Measurements from ENCODE around the gene TRIM41. TPM values are rescaled to one million over a fixed set of nuclear protein-coding genes. Genes with fewer than 3 reads are reported as not detected.
A peak's percentile ranks its signal among the peaks of the same experiment; 100 is the strongest.
"Not testable (repeated sequence)": the region's sequence is repeated elsewhere in the genome, so short reads cannot be mapped to it uniquely, and the experiment has no call there.

Gene TRIM41
- 10 to 100 TPM; 22.2 to 41.1 TPM for total RNA-seq

DNA sequence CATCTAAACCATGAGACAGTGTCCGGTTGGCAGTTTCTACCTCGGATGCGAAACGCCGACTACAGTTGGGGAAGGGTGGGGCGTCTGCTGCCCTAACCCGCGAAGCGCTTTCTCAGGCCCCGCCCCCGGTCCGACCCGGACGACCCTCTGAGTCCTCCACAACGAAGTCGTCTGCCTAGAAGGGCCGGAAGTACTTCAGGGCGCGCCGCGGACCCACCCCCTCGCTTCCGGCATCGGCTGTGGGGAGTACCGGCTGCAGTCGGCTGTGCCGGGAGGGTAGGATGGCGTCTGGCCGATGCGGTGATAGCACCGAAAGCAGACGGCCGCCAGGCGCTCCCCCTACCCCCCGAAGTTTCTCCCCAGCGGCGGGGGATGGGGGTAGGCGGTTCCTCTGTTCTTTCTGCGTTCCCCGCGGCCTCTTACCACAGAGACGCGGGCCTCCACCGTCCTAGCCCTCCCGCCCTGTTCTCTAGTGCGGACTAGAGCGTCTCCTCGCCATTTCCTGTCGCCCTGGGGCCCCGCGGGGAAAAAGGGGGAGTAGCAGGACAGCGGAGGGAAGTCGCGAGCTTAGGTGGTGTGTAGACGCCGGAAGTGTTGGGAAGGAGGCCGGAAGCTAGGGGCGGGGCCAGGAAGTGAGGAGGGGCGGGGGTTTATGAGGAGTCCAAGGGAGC lies at the start of gene TRIM41:
TSS of gene TRIM41 (plus strand) at position 224 of the 671 bp plus-strand sequence. CDS start 719 bp downstream, outside the sequence.
- peak; percentile 99 for DNase-seq
- Histone ChIP-seq H3K27me3 (no peaks in the 10 kb centered on the region), H3K4me1 (no peaks in the 10 kb centered on the region), H3K27ac (peak within 1 kb of the TSS; percentile 97), H3K9me3 (no peaks in the 10 kb centered on the region), H3K4me3 (peak within 1 kb of the TSS; percentile 71), H3K36me3 (no peaks in the 10 kb centered on the region), H3K9ac (ENCODE audit: low read depth in 2 of 2, low read length in 2 of 2) (peak within 1 kb of the TSS; percentile 91 to 92)
- TF ChIP-seq, protein P1, sequence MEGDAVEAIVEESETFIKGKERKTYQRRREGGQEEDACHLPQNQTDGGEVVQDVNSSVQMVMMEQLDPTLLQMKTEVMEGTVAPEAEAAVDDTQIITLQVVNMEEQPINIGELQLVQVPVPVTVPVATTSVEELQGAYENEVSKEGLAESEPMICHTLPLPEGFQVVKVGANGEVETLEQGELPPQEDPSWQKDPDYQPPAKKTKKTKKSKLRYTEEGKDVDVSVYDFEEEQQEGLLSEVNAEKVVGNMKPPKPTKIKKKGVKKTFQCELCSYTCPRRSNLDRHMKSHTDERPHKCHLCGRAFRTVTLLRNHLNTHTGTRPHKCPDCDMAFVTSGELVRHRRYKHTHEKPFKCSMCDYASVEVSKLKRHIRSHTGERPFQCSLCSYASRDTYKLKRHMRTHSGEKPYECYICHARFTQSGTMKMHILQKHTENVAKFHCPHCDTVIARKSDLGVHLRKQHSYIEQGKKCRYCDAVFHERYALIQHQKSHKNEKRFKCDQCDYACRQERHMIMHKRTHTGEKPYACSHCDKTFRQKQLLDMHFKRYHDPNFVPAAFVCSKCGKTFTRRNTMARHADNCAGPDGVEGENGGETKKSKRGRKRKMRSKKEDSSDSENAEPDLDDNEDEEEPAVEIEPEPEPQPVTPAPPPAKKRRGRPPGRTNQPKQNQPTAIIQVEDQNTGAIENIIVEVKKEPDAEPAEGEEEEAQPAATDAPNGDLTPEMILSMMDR (IDR thresholded peaks at IDR 0.05) = no peak
- intact Hi-C loops (cut with DNase I) = loop anchor here (2.0 kb wide), 1 partner anchor 34 kb away; no protein-coding TSS in a partner anchor

- H3K36me3 ChIP-seq = no peaks in the 10 kb centered on the region
- no peak overlapping the region for H3K9ac ChIP-seq (ENCODE audit: low read depth in 2 of 2, low read length in 2 of 2)
- peaks cover 3% of the 10 kb centered on the region for H3K4me1 ChIP-seq
- intact Hi-C loops (cut with DNase I) = no loop called here
- no peaks in the 10 kb centered on the region for H3K9me3 ChIP-seq
- peak; percentile 60 for DNase-seq
- TF ChIP-seq, protein P1 (IDR thresholded peaks at IDR 0.05) = no peak
- H3K27ac ChIP-seq = no peak overlapping the region
- H3K4me3 ChIP-seq = no peak overlapping the region
- peaks cover 40% of the 10 kb centered on the region for H3K27me3 ChIP-seq
Observed at GRCh38 chr5:181173420-181174342, 49.4 kb upstream of the TRIM41 start.

DNA sequence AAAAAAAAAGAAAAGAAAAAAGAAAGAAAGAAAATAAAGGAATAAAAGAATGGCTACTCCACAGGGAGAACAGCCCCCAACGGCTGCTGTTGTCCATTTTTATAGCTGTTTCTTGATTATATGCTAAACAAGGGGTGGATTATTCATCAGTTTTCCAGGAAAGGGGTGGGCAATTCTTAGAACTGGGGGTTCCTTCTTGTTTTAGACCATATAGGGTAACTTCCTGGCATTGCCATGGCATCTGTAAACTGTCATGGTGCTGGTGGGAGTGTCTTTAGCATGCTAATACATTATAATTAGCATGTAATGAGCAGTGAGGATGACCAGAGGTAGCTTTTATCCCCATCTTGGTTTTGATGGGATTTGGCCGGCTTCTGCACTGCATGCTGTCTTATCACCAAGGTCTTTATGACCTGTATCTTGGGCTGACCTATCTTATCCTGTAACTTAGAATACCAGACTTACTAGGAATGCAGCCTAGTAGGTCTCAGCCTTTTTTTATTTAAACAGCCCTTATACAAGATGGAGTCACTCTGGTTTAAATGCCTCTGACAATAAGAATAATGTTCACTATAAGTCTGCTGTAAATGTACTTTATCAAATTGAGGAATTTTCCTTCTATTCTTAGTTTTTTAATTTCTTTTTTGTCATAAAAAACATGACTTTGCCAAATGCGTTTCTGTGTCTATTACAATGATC lies 46.7 kb upstream of the TRIM41 start:
- TF ChIP-seq, protein P1 (IDR thresholded peaks at IDR 0.05) = no peak
- H3K4me3 ChIP-seq = no peak overlapping the region
- H3K27ac ChIP-seq = no peak overlapping the region
- H3K27me3 ChIP-seq = peaks cover 22% of the 10 kb centered on the region
- H3K9ac ChIP-seq (ENCODE audit: low read depth in 2 of 2, low read length in 2 of 2) = no peak overlapping the region
- no peaks in the 10 kb centered on the region for H3K4me1 ChIP-seq
- H3K36me3 ChIP-seq = no peaks in the 10 kb centered on the region
- no peak for DNase-seq
- H3K9me3 ChIP-seq = no peaks in the 10 kb centered on the region
- intact Hi-C loops (cut with DNase I) = no loop called here

- peaks cover 19% of the 10 kb centered on the region for H3K27me3 ChIP-seq
- H3K36me3 ChIP-seq; intact Hi-C loops (cut with DNase I); H3K27ac ChIP-seq; H3K4me1 ChIP-seq; H3K9me3 ChIP-seq; DNase-seq; H3K9ac ChIP-seq (ENCODE audit: low read depth in 2 of 2, low read length in 2 of 2); H3K4me3 ChIP-seq: not testable (repeated sequence)
Observed at GRCh38 chr5:181177559-181177958, 45.5 kb upstream of the TRIM41 start.

- Histone ChIP-seq H3K27me3 (no peaks in the 10 kb centered on the region), H3K4me1 (peaks cover 6% of the 10 kb centered on the region), H3K9ac (ENCODE audit: low read depth in 2 of 2, low read length in 2 of 2) (peak overlapping the region in 1 of 2 donors; percentile 12), H3K36me3 (no peaks in the 10 kb centered on the region), H3K27ac (no peak overlapping the region), H3K4me3 (no peak overlapping the region), H3K9me3 (no peaks in the 10 kb centered on the region)
- intact Hi-C loops (cut with DNase I) = loop anchor here (10.0 kb wide), 1 partner anchor 83 kb away; the partner anchor contains the start of gene TRIM52
- TF ChIP-seq, protein P1 (IDR thresholded peaks at IDR 0.05) = peak; percentile 86
- peak; percentile 77 for DNase-seq
Observed at GRCh38 chr5:181181650-181182565, 41.2 kb upstream of the TRIM41 start.

Measured in colonic mucosa (tissue), 4 donors.